ENCODE results near the gene MUC5B. TPM values are rescaled to one million over a fixed set of nuclear protein-coding genes. Genes with fewer than 3 reads are reported as not detected.

The MUC5B gene
- total RNA-seq, 1 experiment from 2014 or later = not detected

DNA sequence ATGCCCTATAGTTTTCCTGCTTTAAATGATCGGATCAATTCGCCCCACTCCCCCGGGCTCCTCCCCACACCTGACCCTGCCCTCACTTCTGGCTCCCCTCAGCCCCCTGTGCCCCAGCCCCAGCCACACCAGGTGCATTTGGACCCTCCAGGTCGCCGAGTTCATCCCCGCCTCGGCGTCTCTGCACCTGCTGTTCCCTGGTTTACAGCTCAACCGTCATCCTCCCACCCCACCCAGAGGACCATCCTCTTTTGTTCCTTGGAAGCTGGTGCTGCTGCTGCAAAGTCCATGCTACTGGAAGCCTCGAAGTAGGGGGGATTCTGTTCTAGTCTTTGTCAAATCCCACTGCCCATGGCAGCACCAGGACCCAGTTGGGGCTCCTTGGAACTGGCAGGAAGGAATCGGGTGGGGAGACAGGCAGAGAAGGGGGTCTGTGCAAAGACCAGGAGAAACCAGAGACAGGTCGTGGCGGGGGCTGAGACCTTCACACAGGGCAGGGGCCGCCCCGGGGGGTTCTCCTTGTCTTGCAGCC lies 4.5 kb upstream of the MUC5B start:
- TF ChIP-seq CTCF (conservative IDR thresholded peaks at IDR 0.05; ENCODE audit: low read depth, low read length) (no peak), EZH2 (IDR thresholded peaks at IDR 0.05; ENCODE audit: borderline replicate concordance, low read depth, low read length, poor library complexity, severe bottlenecking) (no peak)
- no peaks in the 10 kb centered on the region for H3K9me3 ChIP-seq (ENCODE audit: low read depth, low read length, poor library complexity, severe bottlenecking)
- POLR2A ChIA-PET (ENCODE audit: low non-redundant PET) = no interaction called here

DNA sequence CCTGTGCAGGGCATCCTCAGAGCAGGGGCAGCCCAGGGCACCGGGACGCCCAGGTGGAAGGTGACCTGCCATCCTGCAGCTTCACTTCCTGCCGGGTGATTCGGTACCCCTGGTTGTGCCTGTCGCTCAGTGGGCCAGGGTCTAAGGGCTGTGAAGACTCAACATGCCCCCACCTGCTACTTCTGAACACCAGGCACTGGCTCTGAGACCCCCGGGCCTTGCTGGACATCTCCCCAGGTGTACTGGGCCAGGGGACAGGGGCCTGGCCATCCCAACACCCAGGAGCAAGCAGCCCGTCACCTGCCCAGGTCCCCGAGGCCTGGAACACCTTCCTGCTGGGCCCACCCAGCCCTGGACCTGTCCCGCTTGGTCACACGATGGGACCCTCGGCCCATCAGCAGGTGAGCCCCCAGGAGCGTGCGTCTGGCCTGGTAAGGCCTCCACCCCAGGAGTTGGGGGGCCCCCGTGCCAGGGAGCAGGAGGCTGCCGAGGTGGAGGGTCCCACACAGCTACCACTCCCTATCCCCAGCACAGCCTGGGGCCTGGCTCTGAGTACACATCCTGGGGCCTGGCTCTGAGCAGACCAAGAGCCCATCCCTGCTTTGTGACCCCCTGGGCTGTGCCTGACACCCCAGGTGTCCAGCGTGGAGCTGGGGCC lies 3.9 kb upstream of the MUC5B start:
- Histone ChIP-seq H3K27me3 (replicated peaks; ENCODE audit: insufficient read depth, low read depth, low read length, poor library complexity) (no peaks in the 10 kb centered on the region), H3K27ac (ENCODE audit: low read depth, low read length, poor library complexity, severe bottlenecking) (no peak overlapping the region), H3K4me3 (ENCODE audit: low read depth, low read length, poor library complexity, severe bottlenecking) (no peak overlapping the region), H3K9me3 (ENCODE audit: low read depth, low read length, poor library complexity, severe bottlenecking) (no peaks in the 10 kb centered on the region), H3K36me3 (ENCODE audit: insufficient read depth, low read length, poor library complexity, severe bottlenecking) (no peaks in the 10 kb centered on the region), H3K4me1 (ENCODE audit: insufficient read depth, low read length, poor library complexity, severe bottlenecking) (no peaks in the 10 kb centered on the region)
- ChIA-PET CTCF (no interaction called here), POLR2A (ENCODE audit: low non-redundant PET) (no interaction called here)
- no TSS peak for BruUV-seq (replicated peaks)
- TF ChIP-seq EZH2 (IDR thresholded peaks at IDR 0.05; ENCODE audit: borderline replicate concordance, low read depth, low read length, poor library complexity, severe bottlenecking) (no peak), CTCF (conservative IDR thresholded peaks at IDR 0.05; ENCODE audit: low read depth, low read length) (no peak)
- DNase-seq (ENCODE audit: low spot score) = no peak
- intact Hi-C loops (cut with micrococcal nuclease; ENCODE audit: unreplicated experiment) = no loop called here

More for the DNA sequence above, 4.5 kb upstream of the MUC5B start:
- no peak overlapping the region for H3K4me3 ChIP-seq (ENCODE audit: low read depth, low read length, poor library complexity, severe bottlenecking)
- no peak for DNase-seq (ENCODE audit: low spot score)
- H3K4me1 ChIP-seq (ENCODE audit: insufficient read depth, low read length, poor library complexity, severe bottlenecking) = no peaks in the 10 kb centered on the region
- intact Hi-C loops (cut with micrococcal nuclease; ENCODE audit: unreplicated experiment) = no loop called here
- CTCF ChIA-PET = no interaction called here
- H3K27ac ChIP-seq (ENCODE audit: low read depth, low read length, poor library complexity, severe bottlenecking) = no peak overlapping the region
- H3K36me3 ChIP-seq (ENCODE audit: insufficient read depth, low read length, poor library complexity, severe bottlenecking) = no peaks in the 10 kb centered on the region
- H3K27me3 ChIP-seq (replicated peaks; ENCODE audit: insufficient read depth, low read depth, low read length, poor library complexity) = peaks cover 4% of the 10 kb centered on the region
- no TSS peak for BruUV-seq (replicated peaks)

DNA sequence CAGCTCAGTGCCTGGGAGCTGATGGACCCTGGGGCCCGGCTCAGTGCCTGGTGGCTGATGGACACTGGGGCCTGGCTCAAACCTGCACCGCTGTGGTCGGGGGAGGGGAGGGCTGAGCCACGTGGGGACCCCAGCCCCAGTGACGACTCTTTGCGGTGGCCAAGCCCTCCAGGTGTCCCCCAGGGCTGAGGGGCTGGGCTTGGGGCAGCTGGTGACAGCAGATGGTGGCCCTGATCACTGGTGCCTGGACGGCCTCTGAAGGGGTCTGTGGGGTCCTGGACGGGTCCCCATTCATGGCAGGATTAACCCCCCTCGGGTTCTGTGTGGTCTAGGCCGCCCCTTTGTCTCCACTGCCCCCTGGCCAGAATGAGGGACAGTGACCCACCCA lies 3.4 kb upstream of the MUC5B start:
- DNase-seq (ENCODE audit: low spot score) = no peak
- no peaks in the 10 kb centered on the region for H3K36me3 ChIP-seq (ENCODE audit: insufficient read depth, low read length, poor library complexity, severe bottlenecking)
- no peaks in the 10 kb centered on the region for H3K4me1 ChIP-seq (ENCODE audit: insufficient read depth, low read length, poor library complexity, severe bottlenecking)
- no peak overlapping the region for H3K4me3 ChIP-seq (ENCODE audit: low read depth, low read length, poor library complexity, severe bottlenecking)
- TF ChIP-seq CTCF (conservative IDR thresholded peaks at IDR 0.05; ENCODE audit: low read depth, low read length) = no peak
- TF ChIP-seq EZH2 (IDR thresholded peaks at IDR 0.05; ENCODE audit: borderline replicate concordance, low read depth, low read length, poor library complexity, severe bottlenecking) = no peak
- no peak overlapping the region for H3K27ac ChIP-seq (ENCODE audit: low read depth, low read length, poor library complexity, severe bottlenecking)
- no peaks in the 10 kb centered on the region for H3K27me3 ChIP-seq (replicated peaks; ENCODE audit: insufficient read depth, low read depth, low read length, poor library complexity)
- ChIA-PET CTCF (no interaction called here), POLR2A (ENCODE audit: low non-redundant PET) (no interaction called here)
- no TSS peak for BruUV-seq (replicated peaks)
- intact Hi-C loops (cut with micrococcal nuclease; ENCODE audit: unreplicated experiment) = no loop called here
- H3K9me3 ChIP-seq (ENCODE audit: low read depth, low read length, poor library complexity, severe bottlenecking) = no peaks in the 10 kb centered on the region
